CD4-positive, alpha-beta T cell (primary cell): Measurements from ENCODE around the gene TAS2R13. TPM values are rescaled to one million over a fixed set of nuclear protein-coding genes. Genes with fewer than 3 reads are reported as not detected.

Experiments used
- ATAC-seq: fragments of 200-7000 bp; cut with Tn5 transposase; one replicate; pipeline ENCODE4 v1.10.0; 2022; ENCODE audit warnings: mild to moderate bottlenecking; ENCODE audit not compliant: poor library complexity
- CTCF ChIA-PET: fragments of 350-600 bp; sonication (Branson Sonifier 250); formaldehyde crosslinking; loops from one replicate; lab custom pipeline; 2021; ENCODE audit warnings: antibody characterized with exemption, inconsistent platforms; lab: Charles Lee
- POLR2A ChIA-PET: fragments of 350-600 bp; sonication (Branson Sonifier 250); formaldehyde crosslinking; loops from one replicate; lab custom pipeline; 2021; ENCODE audit warnings: antibody characterized with exemption, inconsistent platforms; lab: Charles Lee
- DNase-seq, 14 experiments: peaks; one replicate each; pipeline ENCODE4 v3.0.0-alpha.2; 2013 to 2020; ENCODE audit warnings: mixed read lengths in 2 of 14
- H3K27ac ChIP-seq, 2 donors: one replicate each; pipeline versions ENCODE4 v1.5.1 to v1.7.0; 2013; ENCODE audit warnings: low read length in 2 of 2, low read depth in 1 of 2, mild to moderate bottlenecking in 1 of 2
- H3K27me3 ChIP-seq, 2 experiments: 1 replicate in 1 of 2; 2 replicates in 1 of 2; pipeline versions ENCODE4 v1.6.1 to v1.7.0; 2013; ENCODE audit warnings: low read length in 2 of 2, control low read depth in 1 of 2, mild to moderate bottlenecking in 1 of 2, moderate library complexity in 1 of 2; ENCODE audit not compliant: insufficient read depth in 2 of 2, control insufficient read depth in 1 of 2
- H3K36me3 ChIP-seq: one replicate; pipeline ENCODE4 v1.6.1; 2013; ENCODE audit warnings: low read length, control low read depth; ENCODE audit not compliant: insufficient read depth
- H3K4me1 ChIP-seq: one replicate; pipeline ENCODE4 v1.6.1; 2013; ENCODE audit warnings: low read length, control low read depth; ENCODE audit not compliant: insufficient read depth
- H3K4me3 ChIP-seq: one replicate; pipeline ENCODE4 v1.5.1; 2013; ENCODE audit warnings: mild to moderate bottlenecking, low read length, moderate library complexity
- H3K9me3 ChIP-seq, 2 experiments: 1 replicate in 1 of 2; 2 replicates in 1 of 2; pipeline versions ENCODE4 v1.6.1 to v1.7.0; 2013; ENCODE audit warnings: low read length in 2 of 2, mild to moderate bottlenecking in 2 of 2, control low read depth in 1 of 2, moderate library complexity in 1 of 2; ENCODE audit not compliant: control insufficient read depth in 1 of 2, insufficient read depth in 1 of 2
- H3K27ac Mint-ChIP-seq: one replicate; pipeline ENCODE4 v1.8.0; 2020; ENCODE audit warnings: mixed read lengths
- H3K27me3 Mint-ChIP-seq: one replicate; pipeline ENCODE4 v1.8.0; 2021; ENCODE audit warnings: mixed read lengths
- H3K36me3 Mint-ChIP-seq: one replicate; pipeline ENCODE4 v1.8.0; 2021; ENCODE audit warnings: low read depth, mixed read lengths
- H3K4me1 Mint-ChIP-seq: one replicate; pipeline ENCODE4 v1.8.0; 2021; ENCODE audit warnings: low read depth, mixed read lengths
- H3K4me3 Mint-ChIP-seq: one replicate; pipeline ENCODE4 v1.8.0; 2020; ENCODE audit warnings: mild to moderate bottlenecking, mixed read lengths
- H3K9me3 Mint-ChIP-seq: one replicate; pipeline ENCODE4 v1.8.0; 2020; ENCODE audit warnings: mixed read lengths
- intact Hi-C, 2 experiments: fragments of 100-400 bp; cut with DNase I in 1 of 2; cut with micrococcal nuclease in 1 of 2; formaldehyde crosslinking; loops; one replicate each; pipeline versions ENCODE4 v1.15.1 to v1.9.0; 2023 to 2025; cut with DNase I, micrococcal nuclease
- polyA plus RNA-seq, 2 donors: library from polyadenylated mRNA; unstranded; fragments of 120-200 nt; gene quantifications; one replicate each; pipeline ENCODE4 v1.2.1, GENCODE V29; 2013
- total RNA-seq, 174 experiments: library from RNA in 2 of 174; stranded (reverse) in 2 of 174; gene quantifications; one replicate each; pipeline ENCODE4 v1.2.3 and lab custom pipeline; 2021 to 2026
- TF ChIP-seq, protein P1 (sequence below): fragments of 200-600 bp; IDR thresholded peaks from one replicate; pipeline ENCODE4 v1.8.0; 2022; ENCODE audit warnings: antibody characterized with exemption, mild to moderate bottlenecking

TAS2R13 gene, protein sequence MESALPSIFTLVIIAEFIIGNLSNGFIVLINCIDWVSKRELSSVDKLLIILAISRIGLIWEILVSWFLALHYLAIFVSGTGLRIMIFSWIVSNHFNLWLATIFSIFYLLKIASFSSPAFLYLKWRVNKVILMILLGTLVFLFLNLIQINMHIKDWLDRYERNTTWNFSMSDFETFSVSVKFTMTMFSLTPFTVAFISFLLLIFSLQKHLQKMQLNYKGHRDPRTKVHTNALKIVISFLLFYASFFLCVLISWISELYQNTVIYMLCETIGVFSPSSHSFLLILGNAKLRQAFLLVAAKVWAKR
- total RNA-seq (under 1 TPM; 0.41 to 0.59 TPM), total RNA-seq (lab: John Stamatoyannopoulos, UW) (0 to 3.8 (median 0.40) reads per million in 172 experiments)
- 0.32 TPM for polyA plus RNA-seq (2013, experiment 1 of 2)
- polyA plus RNA-seq (2013, experiment 2 of 2), result 0.20 TPM

DNA sequence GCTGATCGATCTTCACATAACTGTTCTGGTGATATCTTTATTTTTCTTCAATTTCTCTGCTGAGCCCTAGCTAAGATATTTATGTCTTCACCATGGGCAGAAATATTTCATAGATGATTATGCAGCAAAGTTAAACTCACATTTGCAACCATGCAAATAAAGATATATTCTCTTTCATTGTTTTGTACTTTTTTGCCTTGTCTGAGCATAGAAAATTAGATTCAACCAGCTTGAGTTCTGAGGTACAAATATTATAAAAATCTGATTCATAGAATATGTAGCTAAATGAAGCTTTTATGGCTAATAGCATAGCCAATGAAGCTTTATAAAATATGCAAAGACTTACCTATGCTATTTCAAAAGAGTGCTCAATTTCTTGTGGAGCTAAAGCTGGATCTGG lies at the start of gene TAS2R13:
TAS2R13 (minus strand) TSS at position 101 of the 400 bp plus-strand sequence. CDS start 264 bp downstream, outside the sequence.
- no peak within 1 kb of the TSS for H3K4me3 Mint-ChIP-seq
- Histone ChIP-seq H3K9me3 (peaks cover 4 to 9% of the 10 kb centered on the region in 2 experiments), H3K4me3 (no peak within 1 kb of the TSS), H3K36me3 (no peaks in the 10 kb centered on the region), H3K27me3 (no peaks in the 10 kb centered on the region), H3K4me1 (no peaks in the 10 kb centered on the region), H3K27ac (no peak within 1 kb of the TSS)
- ChIA-PET CTCF (interaction anchor here (0.8 kb wide), 1 partner anchor 13 kb away, joined by 3 read pairs; no protein-coding TSS in a partner anchor), POLR2A (no interaction called here)
- no peaks in the 10 kb centered on the region for H3K27me3 Mint-ChIP-seq
- H3K27ac Mint-ChIP-seq, result no peak within 1 kb of the TSS
- peaks cover 54% of the 10 kb centered on the region for H3K36me3 Mint-ChIP-seq
- ATAC-seq, result no peak
- intact Hi-C loops, result no loop called here
- TF ChIP-seq, protein P1, sequence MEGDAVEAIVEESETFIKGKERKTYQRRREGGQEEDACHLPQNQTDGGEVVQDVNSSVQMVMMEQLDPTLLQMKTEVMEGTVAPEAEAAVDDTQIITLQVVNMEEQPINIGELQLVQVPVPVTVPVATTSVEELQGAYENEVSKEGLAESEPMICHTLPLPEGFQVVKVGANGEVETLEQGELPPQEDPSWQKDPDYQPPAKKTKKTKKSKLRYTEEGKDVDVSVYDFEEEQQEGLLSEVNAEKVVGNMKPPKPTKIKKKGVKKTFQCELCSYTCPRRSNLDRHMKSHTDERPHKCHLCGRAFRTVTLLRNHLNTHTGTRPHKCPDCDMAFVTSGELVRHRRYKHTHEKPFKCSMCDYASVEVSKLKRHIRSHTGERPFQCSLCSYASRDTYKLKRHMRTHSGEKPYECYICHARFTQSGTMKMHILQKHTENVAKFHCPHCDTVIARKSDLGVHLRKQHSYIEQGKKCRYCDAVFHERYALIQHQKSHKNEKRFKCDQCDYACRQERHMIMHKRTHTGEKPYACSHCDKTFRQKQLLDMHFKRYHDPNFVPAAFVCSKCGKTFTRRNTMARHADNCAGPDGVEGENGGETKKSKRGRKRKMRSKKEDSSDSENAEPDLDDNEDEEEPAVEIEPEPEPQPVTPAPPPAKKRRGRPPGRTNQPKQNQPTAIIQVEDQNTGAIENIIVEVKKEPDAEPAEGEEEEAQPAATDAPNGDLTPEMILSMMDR, result no peak
- DNase-seq, result no peak
- peaks cover 8% of the 10 kb centered on the region for H3K9me3 Mint-ChIP-seq
- no peaks in the 10 kb centered on the region for H3K4me1 Mint-ChIP-seq

DNA sequence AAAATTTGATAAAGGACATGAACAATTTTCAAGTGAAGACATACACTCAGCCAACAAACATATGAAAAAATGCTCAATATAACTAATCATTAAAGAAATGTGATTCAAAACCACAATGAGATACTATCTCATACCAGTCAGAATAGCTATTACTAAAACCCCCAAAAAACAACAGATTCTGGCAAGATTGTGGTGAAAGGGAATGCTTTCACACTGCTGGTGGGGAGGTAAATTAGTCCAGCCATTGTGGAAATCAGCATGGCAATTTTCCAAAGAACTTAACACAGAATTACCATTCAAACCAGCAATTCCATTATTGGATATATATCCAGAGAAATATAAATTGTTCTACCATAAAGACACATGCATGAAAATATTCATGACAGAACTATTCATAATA lies 48.4 kb upstream of the TAS2R13 start:
- ATAC-seq, result no peak
- H3K4me1 ChIP-seq, result peaks cover 10% of the 10 kb centered on the region
- ChIA-PET POLR2A (no interaction called here), CTCF (no interaction called here)
- intact Hi-C loops, result loop anchor here (5.0 kb wide), 2 partner anchors 215 to 530 kb away; partner anchors contain the start of gene SMIM10L1 (in 1 of the 2)
- H3K9me3 Mint-ChIP-seq, result peaks cover 10% of the 10 kb centered on the region
- no peak overlapping the region for H3K27ac Mint-ChIP-seq
- TF ChIP-seq, protein P1, result no peak
- H3K36me3 Mint-ChIP-seq, result peaks cover 62% of the 10 kb centered on the region
- H3K27me3 ChIP-seq, result no peaks in the 10 kb centered on the region
- H3K36me3 ChIP-seq, result no peaks in the 10 kb centered on the region
- no peak overlapping the region for H3K4me3 ChIP-seq
- H3K27me3 Mint-ChIP-seq, result no peaks in the 10 kb centered on the region
- no peak overlapping the region for H3K27ac ChIP-seq
- H3K4me1 Mint-ChIP-seq, result peaks cover 55% of the 10 kb centered on the region
- H3K9me3 ChIP-seq, result peaks cover 0 to under 1% of the 10 kb centered on the region in 2 experiments
- DNase-seq, result no peak
- H3K4me3 Mint-ChIP-seq, result no peak overlapping the region

DNA sequence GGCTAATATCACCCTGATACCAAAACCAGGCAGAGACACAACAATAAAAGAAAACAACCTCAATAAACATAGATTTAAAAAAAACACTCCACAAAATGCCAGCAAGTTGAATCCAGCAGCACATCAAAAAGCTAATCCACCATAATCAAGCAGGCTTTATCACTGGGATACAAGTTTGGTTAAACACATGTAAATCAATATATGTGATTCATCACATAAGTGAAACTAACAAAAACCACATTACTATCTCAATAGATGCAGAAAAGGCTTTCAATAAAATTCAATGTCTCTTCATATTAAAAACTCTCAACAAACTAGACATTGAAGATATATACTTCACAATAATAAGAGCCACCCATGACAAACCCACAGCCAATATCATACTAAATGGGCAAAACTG lies 46.7 kb upstream of the TAS2R13 start:
- ChIA-PET POLR2A (no interaction called here), CTCF (no interaction called here)
- peaks cover 10% of the 10 kb centered on the region for H3K4me1 ChIP-seq
- H3K27me3 ChIP-seq, result no peaks in the 10 kb centered on the region
- Mint-ChIP-seq H3K4me1 (peaks cover 45% of the 10 kb centered on the region), H3K4me3 (no peak overlapping the region), H3K27ac (no peak overlapping the region), H3K36me3 (peaks cover 68% of the 10 kb centered on the region), H3K27me3 (no peaks in the 10 kb centered on the region), H3K9me3 (peaks cover 11% of the 10 kb centered on the region)
- no peak overlapping the region for H3K4me3 ChIP-seq
- ATAC-seq, result no peak
- H3K27ac ChIP-seq, result no peak overlapping the region
- intact Hi-C loops, result loop anchor here (5.0 kb wide), 2 partner anchors 216 to 531 kb away; partner anchors contain the start of gene SMIM10L1 (in 1 of the 2)
- peaks cover 0 to 4% of the 10 kb centered on the region in 2 experiments for H3K9me3 ChIP-seq
- TF ChIP-seq, protein P1, result no peak
- DNase-seq, result no peak
- H3K36me3 ChIP-seq, result no peaks in the 10 kb centered on the region
